Stimulated activated CD4-positive, alpha-beta T cell treated with anti-CD3 and anti-CD28 coated beads, Interleukin-15, amount 100 ng/mL, for 24 hours (primary cell): ENCODE measurements around the gene ADORA1.

Experiments used
- DNase-seq: peaks from one replicate; pipeline ENCODE4 v3.0.0-alpha.2; 2020

Gene ADORA1

GRCh38 chr1:203127666-203128430 is at the start of gene ADORA1:
TSS of gene ADORA1 (plus strand) at chr1:203127726. CDS start at chr1:203128842, 1,116 bp downstream.
- peak; percentile 14 for DNase-seq

GRCh38 chr1:203077956-203078355 is 49.6 kb upstream of the ADORA1 start:
- DNase-seq, result no peak

- DNase-seq, result no peak
These were observed 49.0 kb upstream of the ADORA1 start for GRCh38 chr1:203078478-203078877.

- DNase-seq, result no peak
These were observed 47.1 kb upstream of the ADORA1 start for GRCh38 chr1:203080456-203080855.

- DNase-seq, result no peak
These were observed 45.9 kb upstream of the ADORA1 start for GRCh38 chr1:203081465-203082230.

- no peak for DNase-seq
These were observed 45.4 kb upstream of the ADORA1 start for GRCh38 chr1:203082231-203082505.

- DNase-seq, result no peak
These were observed 44.7 kb upstream of the ADORA1 start for GRCh38 chr1:203082571-203083462.

- DNase-seq, result no peak
These were observed 44.0 kb upstream of the ADORA1 start for GRCh38 chr1:203083463-203083921.

GRCh38 chr1:203084588-203085527 is 42.7 kb upstream of the ADORA1 start:
- peak; percentile 51 for DNase-seq

- DNase-seq, result no peak
These were observed 41.8 kb upstream of the ADORA1 start, which contains the start of gene MYOG for GRCh38 chr1:203085528-203086406. TSS of gene MYOG (minus strand) at chr1:203086012. CDS start at chr1:203085961, 51 bp downstream.

- DNase-seq, result no peak
These were observed 40.3 kb upstream of the ADORA1 start for GRCh38 chr1:203086992-203087763.

GRCh38 chr1:203088441-203088840 is 39.1 kb upstream of the ADORA1 start:
- DNase-seq, result no peak

GRCh38 chr1:203089001-203089650 is 38.4 kb upstream of the ADORA1 start:
- no peak for DNase-seq

- no peak for DNase-seq
These were observed 37.9 kb upstream of the ADORA1 start for GRCh38 chr1:203089651-203090045.

- DNase-seq, result no peak
These were observed 36.9 kb upstream of the ADORA1 start for GRCh38 chr1:203090421-203091198.

- no peak for DNase-seq
These were observed 36.4 kb upstream of the ADORA1 start for GRCh38 chr1:203091199-203091477.

GRCh38 chr1:203091761-203092330 is 35.7 kb upstream of the ADORA1 start:
- DNase-seq, result no peak

- no peak for DNase-seq
These were observed 33.6 kb upstream of the ADORA1 start for GRCh38 chr1:203093754-203094410.
